Measurements from ENCODE around the gene PIMREG.

Gene PIMREG

GRCh38 chr17:6461246-6461645, 17.0 kb downstream of the PIMREG start:
- DNase-seq (ENCODE audit: low spot score) = no peak

GRCh38 chr17:6461792-6462524, 17.7 kb downstream of the PIMREG start:
- DNase-seq (ENCODE audit: low spot score) = no peak

- no peak for DNase-seq (ENCODE audit: low spot score)
These were observed 18.4 kb downstream of the PIMREG start for GRCh38 chr17:6462692-6463091.

- no peak for DNase-seq (ENCODE audit: low spot score)
These were observed 19.6 kb downstream of the PIMREG start for GRCh38 chr17:6463616-6464445.

GRCh38 chr17:6464446-6465041, 20.3 kb downstream of the PIMREG start:
- no peak for DNase-seq (ENCODE audit: low spot score)

- no peak for DNase-seq (ENCODE audit: low spot score)
These were observed 21.1 kb downstream of the PIMREG start for GRCh38 chr17:6465206-6466003.

GRCh38 chr17:6467567-6467966, 23.3 kb downstream of the PIMREG start:
- no peak for DNase-seq (ENCODE audit: low spot score)

GRCh38 chr17:6468051-6468790, 24.0 kb downstream of the PIMREG start:
- DNase-seq (ENCODE audit: low spot score) = no peak

GRCh38 chr17:6470146-6470718, 26.0 kb downstream of the PIMREG start:
- no peak for DNase-seq (ENCODE audit: low spot score)

GRCh38 chr17:6470751-6471521, 26.7 kb downstream of the PIMREG start:
- DNase-seq (ENCODE audit: low spot score) = no peak

- no peak for DNase-seq (ENCODE audit: low spot score)
These were observed 27.5 kb downstream of the PIMREG start for GRCh38 chr17:6471531-6472465.

- DNase-seq (ENCODE audit: low spot score) = no peak
These were observed 28.3 kb downstream of the PIMREG start for GRCh38 chr17:6472517-6472916.

GRCh38 chr17:6473128-6473767, 29.0 kb downstream of the PIMREG start:
- DNase-seq (ENCODE audit: low spot score) = peak; percentile 79

- DNase-seq (ENCODE audit: low spot score) = no peak
These were observed 30.1 kb downstream of the PIMREG start for GRCh38 chr17:6474376-6474775.

GRCh38 chr17:6474906-6475305, 30.7 kb downstream of the PIMREG start:
- DNase-seq (ENCODE audit: low spot score) = no peak

- no peak for DNase-seq (ENCODE audit: low spot score)
These were observed 31.2 kb downstream of the PIMREG start for GRCh38 chr17:6475411-6475810.

GRCh38 chr17:6476076-6476809, 32.0 kb downstream of the PIMREG start:
- DNase-seq (ENCODE audit: low spot score) = no peak

GRCh38 chr17:6476810-6477179, 32.5 kb downstream of the PIMREG start:
- peak; percentile 66 for DNase-seq (ENCODE audit: low spot score)

Measured in SK-N-DZ (cell line).